IPS-15b (cell line): ENCODE results near the gene GNG5.
"Not testable (repeated sequence)": the region's sequence is repeated elsewhere in the genome, so short reads cannot be mapped to it uniquely, and the experiment has no call there.

ENCODE experiments used
- H3K27me3 ChIP-seq: one replicate; pipeline ENCODE4 v1.6.1; 2013; ENCODE audit warnings: low read length; ENCODE audit not compliant: control insufficient read depth, insufficient read depth
- H3K36me3 ChIP-seq: one replicate; pipeline ENCODE4 v1.6.1; 2013; ENCODE audit warnings: low read length; ENCODE audit not compliant: control insufficient read depth, insufficient read depth
- H3K4me1 ChIP-seq: one replicate; pipeline ENCODE4 v1.6.1; 2013; ENCODE audit warnings: mild to moderate bottlenecking, low read length; ENCODE audit not compliant: control insufficient read depth, insufficient read depth
- H3K4me3 ChIP-seq: one replicate; pipeline ENCODE4 v1.5.1; 2013; ENCODE audit warnings: low read depth, low read length
- H3K9ac ChIP-seq: one replicate; pipeline ENCODE4 v1.6.1; 2013; ENCODE audit warnings: low read depth, mild to moderate bottlenecking, low read length
- H3K9me3 ChIP-seq: one replicate; pipeline ENCODE4 v1.6.1; 2013; ENCODE audit warnings: mild to moderate bottlenecking, low read length; ENCODE audit not compliant: control insufficient read depth, insufficient read depth

Gene GNG5

GRCh38 chr1:84481317-84481716 lies 25.1 kb downstream of the GNG5 start:
- Histone ChIP-seq H3K36me3 (peaks cover 4% of the 10 kb centered on the region), H3K4me1 (no peaks in the 10 kb centered on the region), H3K27me3 (peaks cover 17% of the 10 kb centered on the region), H3K9ac (no peak overlapping the region), H3K9me3 (no peaks in the 10 kb centered on the region), H3K4me3 (no peak overlapping the region)

- Histone ChIP-seq H3K36me3 (peaks cover 4% of the 10 kb centered on the region), H3K4me3 (peak overlapping the region; percentile 64), H3K9ac (no peak overlapping the region), H3K27me3 (peaks cover 20% of the 10 kb centered on the region), H3K4me1 (no peaks in the 10 kb centered on the region), H3K9me3 (no peaks in the 10 kb centered on the region)
Measured at GRCh38 chr1:84480650-84481049, 25.7 kb downstream of the GNG5 start.

- H3K9ac ChIP-seq = peak overlapping the region; percentile 72
- peak overlapping the region; percentile 64 for H3K4me3 ChIP-seq
- H3K36me3 ChIP-seq = peaks cover 4% of the 10 kb centered on the region
- no peaks in the 10 kb centered on the region for H3K9me3 ChIP-seq
- peaks cover 27% of the 10 kb centered on the region for H3K27me3 ChIP-seq
- H3K4me1 ChIP-seq = no peaks in the 10 kb centered on the region
Measured at GRCh38 chr1:84479998-84480397, 26.4 kb downstream of the GNG5 start.

DNA sequence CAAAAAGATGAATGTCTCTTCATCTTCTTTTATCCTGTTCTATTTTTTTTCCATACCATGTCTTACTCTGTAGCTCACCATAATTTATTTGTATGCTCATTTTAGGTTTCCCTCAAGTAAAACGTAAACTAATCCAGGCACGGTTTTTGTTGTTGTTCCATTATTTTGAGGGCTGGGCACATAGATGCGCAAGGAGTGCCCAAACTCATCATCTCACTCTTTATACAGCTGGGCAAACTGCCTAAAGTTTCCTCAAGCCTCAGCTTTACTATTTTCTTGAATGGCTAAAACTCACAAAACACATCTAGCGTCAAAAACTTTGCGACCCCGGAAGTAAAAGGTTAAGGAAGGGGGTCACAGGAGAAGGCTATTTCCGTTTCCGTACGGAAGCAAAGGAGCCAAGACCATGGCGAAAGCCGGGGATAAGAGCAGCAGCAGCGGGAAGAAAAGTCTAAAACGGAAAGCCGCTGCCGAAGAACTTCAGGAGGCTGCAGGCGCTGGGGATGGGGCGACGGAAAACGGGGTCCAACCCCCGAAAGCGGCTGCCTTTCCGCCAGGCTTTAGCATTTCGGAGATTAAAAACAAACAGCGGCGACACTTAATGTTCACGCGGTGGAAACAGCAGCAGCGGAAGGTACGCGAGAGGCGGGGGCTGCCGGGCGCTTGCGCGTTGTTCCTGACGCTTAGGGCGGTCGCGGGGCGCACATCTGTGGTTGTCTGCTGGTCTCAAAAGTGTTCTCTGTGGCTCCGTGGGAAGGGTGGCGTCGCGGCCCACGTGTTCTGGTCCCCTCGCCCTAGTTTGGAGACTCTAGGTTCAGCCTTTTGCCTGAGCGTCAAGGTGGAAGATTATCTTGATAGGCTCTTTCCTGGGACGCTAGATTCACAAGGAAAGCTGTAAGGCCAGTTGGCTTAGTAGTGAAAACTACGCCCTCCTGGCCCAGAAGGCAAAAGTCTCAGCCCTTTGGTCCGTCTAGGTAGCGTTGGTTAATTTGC lies 27.2 kb downstream of the GNG5 start, which contains the start of gene RPF1:
TSS of gene RPF1 (plus strand) at position 391 of the 993 bp plus-strand sequence. CDS start at position 407, 16 bp downstream.
- Histone ChIP-seq H3K9ac (peak within 1 kb of the TSS; percentile 72), H3K36me3 (peaks cover 4% of the 10 kb centered on the region), H3K4me1 (no peaks in the 10 kb centered on the region), H3K4me3 (peak within 1 kb of the TSS; percentile 64), H3K27me3 (peaks cover 35% of the 10 kb centered on the region), H3K9me3 (no peaks in the 10 kb centered on the region)

GRCh38 chr1:84476225-84476624 lies 30.2 kb downstream of the GNG5 start:
- peaks cover 41% of the 10 kb centered on the region for H3K27me3 ChIP-seq
- no peak overlapping the region for H3K9ac ChIP-seq
- H3K9me3 ChIP-seq = no peaks in the 10 kb centered on the region
- H3K4me3 ChIP-seq = no peak overlapping the region
- no peaks in the 10 kb centered on the region for H3K36me3 ChIP-seq
- H3K4me1 ChIP-seq = no peaks in the 10 kb centered on the region

DNA sequence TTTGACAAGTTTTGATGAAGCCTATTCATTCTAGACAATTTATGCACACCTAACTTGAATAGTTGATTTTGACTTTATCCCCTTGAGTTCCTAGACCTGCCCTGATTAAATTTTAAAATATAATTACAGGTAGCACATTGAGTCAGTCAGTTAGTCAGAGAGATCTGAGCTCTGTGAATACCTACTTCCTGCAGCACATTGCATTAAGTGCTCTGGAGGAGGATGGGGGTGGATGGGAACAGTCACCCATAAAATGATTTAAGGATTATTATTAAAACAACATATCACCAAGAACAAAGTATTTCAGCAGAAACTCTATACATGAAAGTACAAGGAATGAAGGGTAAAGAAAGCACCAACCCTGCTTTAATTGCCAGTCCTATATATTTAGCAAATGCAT lies 39.1 kb downstream of the GNG5 start:
- H3K9me3 ChIP-seq = no peaks in the 10 kb centered on the region
- H3K4me3 ChIP-seq = no peak overlapping the region
- H3K9ac ChIP-seq = no peak overlapping the region
- H3K4me1 ChIP-seq = no peaks in the 10 kb centered on the region
- H3K27me3 ChIP-seq = peaks cover 14% of the 10 kb centered on the region
- no peaks in the 10 kb centered on the region for H3K36me3 ChIP-seq

- H3K27me3 ChIP-seq = peaks cover 13% of the 10 kb centered on the region
- H3K9ac ChIP-seq = no peak overlapping the region
- no peak overlapping the region for H3K4me3 ChIP-seq
- no peaks in the 10 kb centered on the region for H3K4me1 ChIP-seq
- no peaks in the 10 kb centered on the region for H3K36me3 ChIP-seq
- H3K9me3 ChIP-seq = no peaks in the 10 kb centered on the region
Measured at GRCh38 chr1:84462118-84462517, 44.3 kb downstream of the GNG5 start.

GRCh38 chr1:84452436-84452835 lies 53.9 kb downstream of the GNG5 start:
- Histone ChIP-seq H3K27me3 (peaks cover 2% of the 10 kb centered on the region), H3K4me3 (no peak overlapping the region), H3K4me1 (no peaks in the 10 kb centered on the region), H3K9ac (no peak overlapping the region), H3K36me3 (no peaks in the 10 kb centered on the region), H3K9me3 (no peaks in the 10 kb centered on the region)

DNA sequence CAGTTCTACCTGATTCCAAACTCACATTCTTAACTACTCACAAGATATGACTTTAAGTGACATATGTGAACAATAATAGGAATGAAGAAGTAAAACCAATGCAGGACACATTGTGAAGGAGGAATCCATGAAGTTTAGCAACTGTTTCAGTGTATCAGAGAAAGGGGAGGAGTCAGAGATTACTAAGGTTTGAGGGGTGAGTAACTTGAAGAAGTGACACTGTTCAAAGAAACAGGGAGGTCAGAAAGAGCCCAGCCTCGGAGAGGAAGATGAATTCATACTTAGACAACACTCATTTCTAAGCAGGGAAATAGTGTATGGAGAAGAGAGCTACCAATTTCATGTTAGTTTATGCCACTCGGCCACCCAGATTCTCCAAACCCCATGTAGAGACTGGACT lies 55.5 kb downstream of the GNG5 start:
- Histone ChIP-seq H3K9me3 (no peaks in the 10 kb centered on the region), H3K36me3 (no peaks in the 10 kb centered on the region), H3K4me1 (no peaks in the 10 kb centered on the region), H3K4me3 (no peak overlapping the region), H3K9ac (no peak overlapping the region), H3K27me3 (no peaks in the 10 kb centered on the region)

DNA sequence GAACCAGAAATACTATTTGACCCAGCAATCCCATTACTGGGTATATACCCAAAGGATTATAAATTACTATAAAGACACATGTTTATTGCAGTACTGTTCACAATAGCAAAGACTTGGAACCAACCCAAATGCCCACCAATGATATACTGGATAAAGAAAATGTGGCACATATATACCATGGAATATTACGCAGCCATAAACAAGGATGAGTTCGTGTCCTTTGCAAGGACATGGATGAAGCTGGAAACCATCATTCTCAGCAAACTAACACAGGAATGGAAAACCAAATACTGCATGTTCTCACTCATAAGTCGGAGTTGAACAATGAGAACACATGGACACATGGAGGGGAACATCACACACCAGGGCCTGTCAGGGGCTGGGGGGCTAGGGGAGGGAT lies 57.7 kb downstream of the GNG5 start:
- not testable (repeated sequence) for H3K27me3 ChIP-seq, H3K4me3 ChIP-seq, H3K36me3 ChIP-seq, H3K9me3 ChIP-seq, H3K9ac ChIP-seq, H3K4me1 ChIP-seq
